CD8-positive, alpha-beta memory T cell (primary cell): ENCODE data around the gene SARNP. TPM values are rescaled to one million over a fixed set of nuclear protein-coding genes. Genes with fewer than 3 reads are reported as not detected.

ENCODE experiments used
- CTCF ChIA-PET: fragments of 350-600 bp; sonication (Branson Sonifier 250); formaldehyde crosslinking; loops from one replicate; lab custom pipeline; 2021; ENCODE audit warnings: antibody characterized with exemption; lab: Charles Lee
- POLR2A ChIA-PET: fragments of 350-600 bp; sonication (Branson Sonifier 250); formaldehyde crosslinking; loops from one replicate; lab custom pipeline; 2021; ENCODE audit warnings: antibody characterized with exemption; lab: Charles Lee
- DNase-seq, 5 donors: peaks; one replicate each; pipeline versions ENCODE4 v3.0.0 to v3.0.0-alpha.2; 2020 to 2022; ENCODE audit warnings: mixed read lengths in 1 of 5
- H3K27ac ChIP-seq: one replicate; pipeline ENCODE4 v1.7.0; 2013; ENCODE audit warnings: low read depth, mild to moderate bottlenecking, low read length, moderate library complexity
- H3K27me3 ChIP-seq: 2 replicates; pipeline ENCODE4 v1.7.0; 2013; ENCODE audit warnings: low read length, mild to moderate bottlenecking; ENCODE audit not compliant: insufficient read depth, poor library complexity, severe bottlenecking
- H3K36me3 ChIP-seq: 2 replicates; pipeline ENCODE4 v1.7.0; 2013; ENCODE audit warnings: mild to moderate bottlenecking, low read length, moderate library complexity; ENCODE audit not compliant: insufficient read depth
- H3K4me1 ChIP-seq: 2 replicates; pipeline ENCODE4 v1.7.0; 2013; ENCODE audit warnings: mild to moderate bottlenecking, low read length, moderate library complexity; ENCODE audit not compliant: insufficient read depth
- H3K4me3 ChIP-seq: 2 replicates; pipeline ENCODE4 v1.7.0; 2013; ENCODE audit warnings: mild to moderate bottlenecking, low read length
- H3K9me3 ChIP-seq: 2 replicates; pipeline ENCODE4 v1.7.0; 2013; ENCODE audit warnings: mild to moderate bottlenecking, low read length
- H3K27ac Mint-ChIP-seq, 8 donors: one replicate each; pipeline ENCODE4 v1.8.0; 2020 to 2021; ENCODE audit warnings: mixed read lengths in 8 of 8, mild to moderate bottlenecking in 6 of 8, inconsistent platforms in 3 of 8, moderate library complexity in 3 of 8
- H3K27me3 Mint-ChIP-seq, 2 donors: one replicate each; pipeline ENCODE4 v1.8.0; 2020 to 2021; ENCODE audit warnings: mixed read lengths in 2 of 2, mild to moderate bottlenecking in 1 of 2, moderate library complexity in 1 of 2
- H3K36me3 Mint-ChIP-seq, 3 donors: one replicate each; pipeline ENCODE4 v1.8.0; 2020 to 2021; ENCODE audit warnings: mixed read lengths in 3 of 3, inconsistent platforms in 1 of 3, mild to moderate bottlenecking in 1 of 3
- H3K4me1 Mint-ChIP-seq, 3 donors: one replicate each; pipeline ENCODE4 v1.8.0; 2020 to 2021; ENCODE audit warnings: mixed read lengths in 3 of 3, inconsistent platforms in 1 of 3, mild to moderate bottlenecking in 1 of 3
- H3K4me3 Mint-ChIP-seq, 7 donors: one replicate each; pipeline ENCODE4 v1.8.0; 2020 to 2021; ENCODE audit warnings: mixed read lengths in 7 of 7, mild to moderate bottlenecking in 6 of 7, moderate library complexity in 4 of 7, inconsistent platforms in 2 of 7
- H3K9me3 Mint-ChIP-seq, 5 donors: one replicate each; pipeline ENCODE4 v1.8.0; 2020 to 2022; ENCODE audit warnings: mixed read lengths in 5 of 5, mild to moderate bottlenecking in 3 of 5, moderate library complexity in 2 of 5, inconsistent platforms in 1 of 5
- polyA plus RNA-seq: library from polyadenylated mRNA; unstranded; fragments of 300-500 nt; fragmentation: Illumina TruSeq; gene quantifications from one replicate; pipeline ENCODE4 v1.2.3, GENCODE V29; 2021
- total RNA-seq, 2 experiments: library from RNA; stranded (reverse); gene quantifications; one replicate each; pipeline ENCODE4 v1.2.3, GENCODE V29; 2021

The SARNP gene
- total and polyA plus RNA-seq, 3 experiments from 2014 or later = 89.7 to 109 (median 103) TPM

- H3K4me3 ChIP-seq = no peak overlapping the region
- ChIA-PET POLR2A (interaction anchor here (0.6 kb wide), 1 partner anchor 31 kb away, joined by 3 read pairs; no protein-coding TSS in a partner anchor), CTCF (no interaction called here)
These were observed 103.8 kb downstream of the SARNP start for GRCh38 chr12:55713721-55714120.

GRCh38 chr12:55712700-55713415, 104.7 kb downstream of the SARNP start:
- no peaks in the 10 kb centered on the region for H3K9me3 Mint-ChIP-seq
- peak overlapping the region in 1 of 8 donors; percentile 69 for H3K27ac Mint-ChIP-seq
- Histone ChIP-seq H3K4me3 (no peak overlapping the region), H3K27ac (no peak overlapping the region), H3K36me3 (no peaks in the 10 kb centered on the region), H3K27me3 (no peaks in the 10 kb centered on the region), H3K9me3 (no peaks in the 10 kb centered on the region), H3K4me1 (peaks cover 27% of the 10 kb centered on the region)
- H3K4me3 Mint-ChIP-seq = peak overlapping the region in 1 of 7 donors; percentile 87
- peaks cover 0 to 5% (median 0%) of the 10 kb centered on the region in 3 donors for H3K36me3 Mint-ChIP-seq
- DNase-seq = no peak
- H3K4me1 Mint-ChIP-seq = peaks cover 35 to 39% (median 38%) of the 10 kb centered on the region in 3 donors
- POLR2A ChIA-PET = interaction anchor here (0.6 kb wide), 1 partner anchor 745 kb away, joined by 8 read pairs; no protein-coding TSS in a partner anchor
- CTCF ChIA-PET = interaction anchor here (2.2 kb wide), 1 partner anchor 24 kb away, joined by 6 read pairs; no protein-coding TSS in a partner anchor
- H3K27me3 Mint-ChIP-seq = peaks cover 14 to 15% of the 10 kb centered on the region in 2 donors

More at GRCh38 chr12:55713721-55714120, 103.8 kb downstream of the SARNP start:
- Histone ChIP-seq H3K27me3 (no peaks in the 10 kb centered on the region), H3K36me3 (no peaks in the 10 kb centered on the region), H3K4me1 (peaks cover 20% of the 10 kb centered on the region), H3K9me3 (no peaks in the 10 kb centered on the region), H3K27ac (no peak overlapping the region)
- H3K27me3 Mint-ChIP-seq = peaks cover 8 to 9% of the 10 kb centered on the region in 2 donors
- peak overlapping the region in 3 of 7 donors; percentile 44 to 87 (median 44) for H3K4me3 Mint-ChIP-seq
- no peaks in the 10 kb centered on the region for H3K9me3 Mint-ChIP-seq
- peaks cover 32 to 40% (median 36%) of the 10 kb centered on the region in 3 donors for H3K4me1 Mint-ChIP-seq
- H3K27ac Mint-ChIP-seq = peak overlapping the region in 1 of 8 donors; percentile 73
- DNase-seq = no peak
- peaks cover 0 to 11% (median 0%) of the 10 kb centered on the region in 3 donors for H3K36me3 Mint-ChIP-seq

- H3K4me3 Mint-ChIP-seq = no peak overlapping the region
- Histone ChIP-seq H3K36me3 (no peaks in the 10 kb centered on the region), H3K4me1 (peaks cover 27% of the 10 kb centered on the region), H3K4me3 (no peak overlapping the region), H3K9me3 (no peaks in the 10 kb centered on the region), H3K27me3 (peaks cover 3% of the 10 kb centered on the region), H3K27ac (no peak overlapping the region)
- H3K4me1 Mint-ChIP-seq = peaks cover 31 to 35% (median 35%) of the 10 kb centered on the region in 3 donors
- peaks cover 0 to 5% (median 0%) of the 10 kb centered on the region in 3 donors for H3K36me3 Mint-ChIP-seq
- no peak for DNase-seq
- CTCF ChIA-PET = interaction anchor here (2.2 kb wide), 1 partner anchor 25 kb away, joined by 6 read pairs; no protein-coding TSS in a partner anchor
- POLR2A ChIA-PET = no interaction called here
- H3K27me3 Mint-ChIP-seq = peaks cover 19% of the 10 kb centered on the region in 2 donors
- H3K27ac Mint-ChIP-seq = peak overlapping the region in 2 of 8 donors; percentile 29 to 69
- H3K9me3 Mint-ChIP-seq = no peaks in the 10 kb centered on the region
These were observed 105.6 kb downstream of the SARNP start for GRCh38 chr12:55711786-55712553.

GRCh38 chr12:55708695-55709233, 108.8 kb downstream of the SARNP start:
- CTCF ChIA-PET = no interaction called here
- H3K4me1 ChIP-seq = peaks cover 16% of the 10 kb centered on the region
- Mint-ChIP-seq H3K9me3 (no peaks in the 10 kb centered on the region), H3K27me3 (peaks cover 25% of the 10 kb centered on the region in 2 donors), H3K27ac (peak overlapping the region in 2 of 8 donors; percentile 57 to 64), H3K36me3 (no peaks in the 10 kb centered on the region), H3K4me3 (peak overlapping the region; percentile 71 to 93 (median 87)), H3K4me1 (peaks cover 18 to 22% (median 20%) of the 10 kb centered on the region in 3 donors)
- POLR2A ChIA-PET = no interaction called here
- peaks cover 12% of the 10 kb centered on the region for H3K27me3 ChIP-seq
- no peaks in the 10 kb centered on the region for H3K36me3 ChIP-seq
- H3K27ac ChIP-seq = no peak overlapping the region
- no peaks in the 10 kb centered on the region for H3K9me3 ChIP-seq
- no peak for DNase-seq
- peak overlapping the region; percentile 60 for H3K4me3 ChIP-seq

GRCh38 chr12:55707841-55708694, 109.5 kb downstream of the SARNP start, which contains the start of gene ITGA7:
TSS of gene ITGA7 (minus strand) at chr12:55707904. CDS start at chr12:55707682, 222 bp downstream.
- Mint-ChIP-seq H3K27ac (peak within 1 kb of the TSS in 4 of 8 donors; percentile 35 to 81 (median 60)), H3K36me3 (no peaks in the 10 kb centered on the region), H3K4me1 (peaks cover 18 to 22% (median 20%) of the 10 kb centered on the region in 3 donors), H3K9me3 (no peaks in the 10 kb centered on the region), H3K27me3 (peaks cover 25 to 28% of the 10 kb centered on the region in 2 donors), H3K4me3 (peak within 1 kb of the TSS; percentile 71 to 93 (median 87))
- DNase-seq = peak; percentile 36 to 73 (median 52)
- no peaks in the 10 kb centered on the region for H3K36me3 ChIP-seq
- CTCF ChIA-PET = interaction anchor here (1.4 kb wide), 2 partner anchors 17 to 52 kb away, joined by 4 to 5 read pairs; no protein-coding TSS in a partner anchor
- peaks cover 16% of the 10 kb centered on the region for H3K4me1 ChIP-seq
- POLR2A ChIA-PET = no interaction called here
- no peak within 1 kb of the TSS for H3K27ac ChIP-seq
- H3K27me3 ChIP-seq = peaks cover 12% of the 10 kb centered on the region
- peak within 1 kb of the TSS; percentile 60 for H3K4me3 ChIP-seq
- H3K9me3 ChIP-seq = no peaks in the 10 kb centered on the region

Other genes with a start within 250 kb of the SARNP start
- not detected for gene OR2AP1, start 245.3 kb downstream of the SARNP start, total RNA-seq
- not detected for gene OR2AP1, start 245.3 kb downstream of the SARNP start, polyA plus RNA-seq
- gene OR10P1, start 180.8 kb downstream of the SARNP start, total RNA-seq = not detected
- gene OR10P1, start 180.8 kb downstream of the SARNP start, polyA plus RNA-seq = not detected
- gene ITGA7, start 109.8 kb downstream of the SARNP start, total RNA-seq = 1 to 10 TPM; 2.7 to 3.1 TPM
- 0.36 TPM for gene ITGA7, start 109.8 kb downstream of the SARNP start, polyA plus RNA-seq
- gene BLOC1S1, start 101.7 kb downstream of the SARNP start, total RNA-seq = 100 to 1,000 TPM in 1 of 2 experiments, 10 to 100 TPM in 1; 97.5 to 110 TPM
- gene BLOC1S1, start 101.7 kb downstream of the SARNP start, polyA plus RNA-seq = 90.2 TPM
- 1 to 10 TPM; 8.1 to 8.5 TPM for gene RDH5, start 97.3 kb downstream of the SARNP start, total RNA-seq
- 0.90 TPM for gene RDH5, start 97.3 kb downstream of the SARNP start, polyA plus RNA-seq
- 100 to 1,000 TPM; 200 to 202 TPM for gene CD63, start 88.7 kb downstream of the SARNP start, total RNA-seq
- gene CD63, start 88.7 kb downstream of the SARNP start, polyA plus RNA-seq = 375 TPM
- 10 to 100 TPM; 13.1 to 13.5 TPM for gene GDF11, start 74.6 kb downstream of the SARNP start, total RNA-seq
- gene GDF11, start 74.6 kb downstream of the SARNP start, polyA plus RNA-seq = 1.4 TPM
- 10 to 100 TPM; 49.0 to 49.7 TPM for gene ORMDL2, start 317 bp upstream of the SARNP start, total RNA-seq
- gene ORMDL2, start 317 bp upstream of the SARNP start, polyA plus RNA-seq = 110 TPM
- 10 to 100 TPM; 39.1 to 40.8 TPM for gene DNAJC14, start 11.9 kb upstream of the SARNP start, total RNA-seq
- gene DNAJC14, start 11.9 kb upstream of the SARNP start, polyA plus RNA-seq = 40.2 TPM
- 1 to 10 TPM in 1 of 2 experiments, under 1 TPM in 1; 0.29 to 1.0 TPM for gene MMP19, start 25.2 kb upstream of the SARNP start, total RNA-seq
- not detected for gene MMP19, start 25.2 kb upstream of the SARNP start, polyA plus RNA-seq
- 10 to 100 TPM; 35.8 to 38.4 TPM for gene PYM1, start 110.2 kb upstream of the SARNP start, total RNA-seq
- gene PYM1, start 110.2 kb upstream of the SARNP start, polyA plus RNA-seq = 80.8 TPM
- gene DGKA, start 113.4 kb upstream of the SARNP start, total RNA-seq = 100 to 1,000 TPM; 221 to 236 TPM
- gene DGKA, start 113.4 kb upstream of the SARNP start, polyA plus RNA-seq = 234 TPM
- under 1 TPM; 0.28 to 0.33 TPM for gene PMEL, start 148.3 kb upstream of the SARNP start, total RNA-seq
- gene PMEL, start 148.3 kb upstream of the SARNP start, polyA plus RNA-seq = not detected
- gene CDK2, start 149.1 kb upstream of the SARNP start, total RNA-seq = 100 to 1,000 TPM; 117 to 125 TPM
- gene CDK2, start 149.1 kb upstream of the SARNP start, polyA plus RNA-seq = 8.2 TPM
- 10 to 100 TPM; 36.6 to 38.3 TPM for gene RAB5B, start 156.4 kb upstream of the SARNP start, total RNA-seq
- 68.5 TPM for gene RAB5B, start 156.4 kb upstream of the SARNP start, polyA plus RNA-seq
- gene SUOX, start 179.6 kb upstream of the SARNP start, total RNA-seq = 1 to 10 TPM; 2.3 to 2.5 TPM
- 0.90 TPM for gene SUOX, start 179.6 kb upstream of the SARNP start, polyA plus RNA-seq
- 10 to 100 TPM; 11.0 to 11.6 TPM for gene IKZF4, start 203.3 kb upstream of the SARNP start, total RNA-seq
- 0.86 TPM for gene IKZF4, start 203.3 kb upstream of the SARNP start, polyA plus RNA-seq
- gene RPS26, start 224.2 kb upstream of the SARNP start, total RNA-seq = 10 to 100 TPM; 48.8 to 59.9 TPM
- 1,127 TPM for gene RPS26, start 224.2 kb upstream of the SARNP start, polyA plus RNA-seq